ENCODE measurements around the gene ZNF536. TPM values are rescaled to one million over a fixed set of nuclear protein-coding genes. Genes with fewer than 3 reads are reported as not detected.

Gene ZNF536
- total and polyA plus RNA-seq, 5 experiments from 2014 or later = not detected

- ATAC-seq = no peak
- Mint-ChIP-seq H3K27me3 (peaks cover 0 to 4% (median 0%) of the 10 kb centered on the region in 5 donors), H3K36me3 (no peaks in the 10 kb centered on the region), H3K4me1 (no peaks in the 10 kb centered on the region), H3K27ac (no peak overlapping the region), H3K4me3 (no peak overlapping the region), H3K9me3 (no peaks in the 10 kb centered on the region)
- DNase-seq = no peak
- POLR2A ChIA-PET = no interaction called here
These were observed 157.7 kb downstream of the ZNF536 start for GRCh38 chr19:30529876-30530275.

- POLR2A ChIA-PET = no interaction called here
- Mint-ChIP-seq H3K9me3 (no peaks in the 10 kb centered on the region), H3K27ac (no peak overlapping the region), H3K36me3 (no peaks in the 10 kb centered on the region), H3K27me3 (no peaks in the 10 kb centered on the region), H3K4me1 (no peaks in the 10 kb centered on the region), H3K4me3 (no peak overlapping the region)
- DNase-seq (no peak), ATAC-seq (no peak)
These were observed 158.6 kb downstream of the ZNF536 start for GRCh38 chr19:30530751-30531150.

GRCh38 chr19:30535011-30535410, 162.8 kb downstream of the ZNF536 start:
- H3K9me3 Mint-ChIP-seq = peaks cover 0 to 3% (median 0%) of the 10 kb centered on the region in 9 donors
- H3K4me1 Mint-ChIP-seq = no peaks in the 10 kb centered on the region
- no peaks in the 10 kb centered on the region for H3K36me3 Mint-ChIP-seq
- no peak for ATAC-seq
- H3K4me3 Mint-ChIP-seq = no peak overlapping the region
- peaks cover 1 to 24% (median 2%) of the 10 kb centered on the region in 5 donors for H3K27me3 Mint-ChIP-seq
- POLR2A ChIA-PET = no interaction called here
- H3K27ac Mint-ChIP-seq = no peak overlapping the region
- DNase-seq = no peak

GRCh38 chr19:30536975-30537374, 164.8 kb downstream of the ZNF536 start:
- Mint-ChIP-seq H3K9me3 (peaks cover 0 to 3% (median 0%) of the 10 kb centered on the region in 9 donors), H3K27ac (no peak overlapping the region), H3K27me3 (peaks cover 1 to 24% (median 2%) of the 10 kb centered on the region in 5 donors), H3K36me3 (no peaks in the 10 kb centered on the region), H3K4me1 (no peaks in the 10 kb centered on the region), H3K4me3 (no peak overlapping the region)
- POLR2A ChIA-PET = no interaction called here
- no peak for DNase-seq
- no peak for ATAC-seq

- Mint-ChIP-seq H3K4me3 (no peak overlapping the region), H3K27ac (no peak overlapping the region), H3K27me3 (peaks cover 1 to 24% (median 2%) of the 10 kb centered on the region in 5 donors), H3K9me3 (peaks cover 0 to 3% (median 0%) of the 10 kb centered on the region in 9 donors), H3K36me3 (no peaks in the 10 kb centered on the region), H3K4me1 (no peaks in the 10 kb centered on the region)
- DNase-seq (no peak), ATAC-seq (no peak)
- POLR2A ChIA-PET = no interaction called here
These were observed 167.1 kb downstream of the ZNF536 start for GRCh38 chr19:30539315-30539714.

- H3K4me3 Mint-ChIP-seq = no peak overlapping the region
- ATAC-seq (no peak), DNase-seq (no peak)
- no peak overlapping the region for H3K27ac Mint-ChIP-seq
- H3K9me3 Mint-ChIP-seq = peaks cover 0 to 3% (median 0%) of the 10 kb centered on the region in 9 donors
- peaks cover 1 to 24% (median 2%) of the 10 kb centered on the region in 5 donors for H3K27me3 Mint-ChIP-seq
- POLR2A ChIA-PET = no interaction called here
- H3K36me3 Mint-ChIP-seq = no peaks in the 10 kb centered on the region
- H3K4me1 Mint-ChIP-seq = no peaks in the 10 kb centered on the region
These were observed 167.8 kb downstream of the ZNF536 start for GRCh38 chr19:30539981-30540380.

GRCh38 chr19:30540761-30541160, 168.6 kb downstream of the ZNF536 start:
- POLR2A ChIA-PET = no interaction called here
- Mint-ChIP-seq H3K27me3 (peaks cover 1 to 24% (median 2%) of the 10 kb centered on the region in 5 donors), H3K36me3 (no peaks in the 10 kb centered on the region), H3K4me3 (no peak overlapping the region), H3K4me1 (no peaks in the 10 kb centered on the region), H3K27ac (no peak overlapping the region), H3K9me3 (peaks cover 0 to 3% (median 0%) of the 10 kb centered on the region in 9 donors)
- ATAC-seq (no peak), DNase-seq (no peak)

GRCh38 chr19:30541575-30541974, 169.4 kb downstream of the ZNF536 start:
- POLR2A ChIA-PET = no interaction called here
- DNase-seq (no peak), ATAC-seq (no peak)
- no peaks in the 10 kb centered on the region for H3K4me1 Mint-ChIP-seq
- H3K4me3 Mint-ChIP-seq = no peak overlapping the region
- no peaks in the 10 kb centered on the region for H3K36me3 Mint-ChIP-seq
- peaks cover 0 to 23% (median 2%) of the 10 kb centered on the region in 5 donors for H3K27me3 Mint-ChIP-seq
- no peak overlapping the region for H3K27ac Mint-ChIP-seq
- peaks cover 0 to 3% (median 0%) of the 10 kb centered on the region in 9 donors for H3K9me3 Mint-ChIP-seq

- ATAC-seq = no peak
- H3K27me3 Mint-ChIP-seq = peaks cover 0 to 15% (median 0%) of the 10 kb centered on the region in 5 donors
- no peak overlapping the region for H3K4me3 Mint-ChIP-seq
- no peaks in the 10 kb centered on the region for H3K36me3 Mint-ChIP-seq
- POLR2A ChIA-PET = no interaction called here
- no peak for DNase-seq
- H3K9me3 Mint-ChIP-seq = peaks cover 0 to 3% (median 0%) of the 10 kb centered on the region in 9 donors
- H3K4me1 Mint-ChIP-seq = peaks cover 0 to 2% (median 0%) of the 10 kb centered on the region in 4 donors
- no peak overlapping the region for H3K27ac Mint-ChIP-seq
These were observed 171.2 kb downstream of the ZNF536 start for GRCh38 chr19:30543243-30543945.

GRCh38 chr19:30545752-30546151, 173.6 kb downstream of the ZNF536 start:
- peaks cover 0 to 11% (median 0%) of the 10 kb centered on the region in 5 donors for H3K27me3 Mint-ChIP-seq
- no peak overlapping the region for H3K4me3 Mint-ChIP-seq
- DNase-seq (no peak), ATAC-seq (no peak)
- no peaks in the 10 kb centered on the region for H3K36me3 Mint-ChIP-seq
- peaks cover 0 to 2% (median 0%) of the 10 kb centered on the region in 4 donors for H3K4me1 Mint-ChIP-seq
- H3K9me3 Mint-ChIP-seq = peaks cover 0 to 2% (median 0%) of the 10 kb centered on the region in 9 donors
- H3K27ac Mint-ChIP-seq = no peak overlapping the region
- POLR2A ChIA-PET = no interaction called here

- H3K9me3 Mint-ChIP-seq = peaks cover 0 to 2% (median 0%) of the 10 kb centered on the region in 9 donors
- DNase-seq = no peak
- POLR2A ChIA-PET = no interaction called here
- H3K36me3 Mint-ChIP-seq = no peaks in the 10 kb centered on the region
- no peak for ATAC-seq
- H3K27ac Mint-ChIP-seq = no peak overlapping the region
- H3K4me1 Mint-ChIP-seq = peaks cover 0 to 2% (median 0%) of the 10 kb centered on the region in 4 donors
- H3K27me3 Mint-ChIP-seq = peaks cover 0 to 11% (median 0%) of the 10 kb centered on the region in 5 donors
- no peak overlapping the region for H3K4me3 Mint-ChIP-seq
These were observed 174.1 kb downstream of the ZNF536 start for GRCh38 chr19:30546332-30546731.

- peaks cover 0 to 3% (median 1%) of the 10 kb centered on the region in 4 donors for H3K4me1 Mint-ChIP-seq
These were observed 175.1 kb downstream of the ZNF536 start for GRCh38 chr19:30547246-30547645.

GRCh38 chr19:30549151-30549550, 177.0 kb downstream of the ZNF536 start:
- Mint-ChIP-seq H3K4me3 (no peak overlapping the region), H3K36me3 (no peaks in the 10 kb centered on the region), H3K27ac (no peak overlapping the region), H3K4me1 (peaks cover 0 to 3% (median 1%) of the 10 kb centered on the region in 4 donors), H3K9me3 (peaks cover 0 to 4% (median 0%) of the 10 kb centered on the region in 9 donors), H3K27me3 (peaks cover 0 to 15% (median 0%) of the 10 kb centered on the region in 5 donors)
- DNase-seq (no peak), ATAC-seq (no peak)
- POLR2A ChIA-PET = no interaction called here

More at GRCh38 chr19:30547246-30547645, 175.1 kb downstream of the ZNF536 start:
- Mint-ChIP-seq H3K27me3 (peaks cover 0 to 11% (median 0%) of the 10 kb centered on the region in 5 donors), H3K36me3 (no peaks in the 10 kb centered on the region), H3K4me3 (no peak overlapping the region), H3K9me3 (peaks cover 0 to 2% (median 0%) of the 10 kb centered on the region in 9 donors), H3K27ac (no peak overlapping the region)
- ATAC-seq (no peak), DNase-seq (no peak)
- POLR2A ChIA-PET = no interaction called here

All from naive thymus-derived CD8-positive, alpha-beta T cell (primary cell).